ENCODE results near the gene PRKCB.

Gene PRKCB

GRCh38 chr16:23968176-23968575, 132.4 kb downstream of the PRKCB start:
- no peak for DNase-seq (ENCODE audit: low read depth)

- no peak for DNase-seq (ENCODE audit: low read depth)
These were observed 133.9 kb downstream of the PRKCB start for GRCh38 chr16:23969468-23970297.

- DNase-seq (ENCODE audit: low read depth): no peak
These were observed 138.4 kb downstream of the PRKCB start for GRCh38 chr16:23974223-23974622.

GRCh38 chr16:23975293-23975692, 139.5 kb downstream of the PRKCB start:
- DNase-seq (ENCODE audit: low read depth): no peak

- no peak for DNase-seq (ENCODE audit: low read depth)
These were observed 140.3 kb downstream of the PRKCB start for GRCh38 chr16:23976091-23976490.

GRCh38 chr16:23976524-23976923, 140.7 kb downstream of the PRKCB start:
- no peak for DNase-seq (ENCODE audit: low read depth)

GRCh38 chr16:23979441-23979840, 143.7 kb downstream of the PRKCB start:
- no peak for DNase-seq (ENCODE audit: low read depth)

GRCh38 chr16:23979982-23980381, 144.2 kb downstream of the PRKCB start:
- DNase-seq (ENCODE audit: low read depth): no peak

GRCh38 chr16:23981429-23982399, 145.9 kb downstream of the PRKCB start:
- DNase-seq (ENCODE audit: low read depth): no peak

GRCh38 chr16:23986455-23986854, 150.7 kb downstream of the PRKCB start:
- no peak for DNase-seq (ENCODE audit: low read depth)

GRCh38 chr16:23987443-23987842, 151.7 kb downstream of the PRKCB start:
- DNase-seq (ENCODE audit: low read depth): no peak

GRCh38 chr16:23990507-23990906, 154.7 kb downstream of the PRKCB start:
- DNase-seq (ENCODE audit: low read depth): no peak

GRCh38 chr16:23991066-23991465, 155.3 kb downstream of the PRKCB start:
- no peak for DNase-seq (ENCODE audit: low read depth)

- no peak for DNase-seq (ENCODE audit: low read depth)
These were observed 158.8 kb downstream of the PRKCB start for GRCh38 chr16:23994615-23995014.

- no peak for DNase-seq (ENCODE audit: low read depth)
These were observed 160.6 kb downstream of the PRKCB start for GRCh38 chr16:23996258-23996955.

- DNase-seq (ENCODE audit: low read depth): no peak
These were observed 163.0 kb downstream of the PRKCB start for GRCh38 chr16:23998771-23999170.

GRCh38 chr16:23999663-24000062, 163.9 kb downstream of the PRKCB start:
- no peak for DNase-seq (ENCODE audit: low read depth)

GRCh38 chr16:24001710-24002109, 165.9 kb downstream of the PRKCB start:
- no peak for DNase-seq (ENCODE audit: low read depth)

- DNase-seq (ENCODE audit: low read depth): no peak
These were observed 166.8 kb downstream of the PRKCB start for GRCh38 chr16:24002619-24003018.

- DNase-seq (ENCODE audit: low read depth): no peak
These were observed 169.8 kb downstream of the PRKCB start for GRCh38 chr16:24005577-24005976.

- no peak for DNase-seq (ENCODE audit: low read depth)
These were observed 171.6 kb downstream of the PRKCB start for GRCh38 chr16:24007391-24007790.

- DNase-seq (ENCODE audit: low read depth): no peak
These were observed 172.2 kb downstream of the PRKCB start for GRCh38 chr16:24007934-24008333.

All from HS-27A (cell line).